HepG2 (cell line): Measurements from ENCODE around the gene CACNA1G. TPM values are rescaled to one million over a fixed set of nuclear protein-coding genes. Genes with fewer than 3 reads are reported as not detected.

Experiments
- ATAC-seq: fragments of 200-7000 bp; cut with Tn5 transposase; 3 replicates; pipeline ENCODE4 v1.9.1; 2020; ENCODE audit warnings: mild to moderate bottlenecking, moderate library complexity
- BruUV-seq: library from RNA; stranded (reverse); fragments of 400-500 nt; replicated peaks from 2 replicates; lab custom pipeline; 2021; lab: Mats Ljungman, UMichigan
- CTCF ChIA-PET: fragments of 300-600 bp; formaldehyde crosslinking; extraction: SDS; loops from one replicate; lab custom pipeline; 2021; ENCODE audit warnings: low total read pairs, inconsistent platforms, low intra/inter-chr PET ratio; lab: Yijun Ruan, JAX
- POLR2A ChIA-PET: fragments of 350-600 bp; sonication (Branson Sonifier 250); formaldehyde crosslinking; loops from one replicate; lab custom pipeline; 2020; ENCODE audit warnings: antibody characterized with exemption, inconsistent platforms; lab: Yijun Ruan, JAX
- DNase-seq: peaks from one replicate; pipeline ENCODE4 v3.0.0-alpha.2; 2015; ENCODE audit warnings: low spot score
- FAIRE-seq: peaks from 3 replicates; lab custom pipeline; 2011; peaks lifted over from hg19 to GRCh38; lab: Jason Lieb, UNC
- H2AFZ ChIP-seq: one replicate; pipeline ENCODE4 v1.6.1; 2011; ENCODE audit warnings: low read length, inconsistent platforms
- H3K27ac ChIP-seq: fragments of 300-600 bp; 3 replicates; pipeline ENCODE4 v1.8.0; 2011; ENCODE audit warnings: mixed run types, mild to moderate bottlenecking, mixed read lengths, low read length, inconsistent platforms; ENCODE audit not compliant: insufficient read depth; ENCODE audit errors: extremely low read length
- H3K27me3 ChIP-seq, 2 experiments: fragments of 200-600 bp in 1 of 2; 2 replicates in 1 of 2; 3 replicates in 1 of 2; pipeline versions ENCODE4 v1.6.0 to v1.8.0; 2011; ENCODE audit warnings: low read length in 2 of 2, mild to moderate bottlenecking in 2 of 2, moderate library complexity in 2 of 2, inconsistent platforms in 1 of 2; ENCODE audit not compliant: insufficient read depth in 2 of 2, control insufficient read depth in 1 of 2
- H3K36me3 ChIP-seq, 2 experiments: fragments of 200-600 bp in 1 of 2; replicated peaks in 1 of 2; 2 replicates in 1 of 2; 3 replicates in 1 of 2; pipeline versions ENCODE4 v1.5.1 to v1.8.0; 2011; ENCODE audit warnings: low read length in 2 of 2, inconsistent platforms in 1 of 2; ENCODE audit not compliant: insufficient read depth in 2 of 2, control insufficient read depth in 1 of 2
- H3K4me1 ChIP-seq: 2 replicates; pipeline ENCODE4 v1.5.1; 2012; ENCODE audit warnings: low read length, inconsistent platforms; ENCODE audit not compliant: insufficient read depth
- H3K4me2 ChIP-seq: 2 replicates; pipeline ENCODE4 v1.6.0; 2011; ENCODE audit warnings: low read depth, low read length, inconsistent platforms
- H3K4me3 ChIP-seq, 3 experiments: fragments of 200-600 bp in 1 of 3; sonication (generic), shearing (Covaris generic) in 1 of 3; replicated peaks in 1 of 3; 2 replicates each; pipeline ENCODE4 v1.5.1; 2011 to 2016; ENCODE audit warnings: low read length in 3 of 3, inconsistent platforms in 2 of 3, low read depth in 2 of 3, mild to moderate bottlenecking in 2 of 3, control low read depth in 1 of 3, mixed read lengths in 1 of 3; ENCODE audit not compliant: insufficient read depth in 1 of 3
- H3K79me2 ChIP-seq: one replicate; pipeline ENCODE4 v1.6.1; 2011; ENCODE audit warnings: low read length, inconsistent platforms; ENCODE audit not compliant: insufficient read depth
- H3K9ac ChIP-seq: 2 replicates; pipeline ENCODE4 v1.6.0; 2011; ENCODE audit warnings: mild to moderate bottlenecking, low read depth, low read length, inconsistent platforms; ENCODE audit not compliant: insufficient read depth
- H3K9me3 ChIP-seq: 2 replicates; pipeline ENCODE4 v1.5.1; 2012; ENCODE audit warnings: mild to moderate bottlenecking, low read length
- H4K20me1 ChIP-seq: 2 replicates; pipeline ENCODE4 v1.6.0; 2011; ENCODE audit warnings: inconsistent platforms, mild to moderate bottlenecking, low read length, moderate library complexity; ENCODE audit not compliant: insufficient read depth
- AKAP8 ChIP-seq: sonication (generic); formaldehyde crosslinking; IDR thresholded peaks from 2 replicates; pipeline ENCODE4 v1.5.1; 2020; ENCODE audit warnings: mild to moderate bottlenecking, missing genetic modification reagents
- CBFB ChIP-seq: sonication (generic); formaldehyde crosslinking; IDR thresholded peaks from 2 replicates; pipeline ENCODE4 v1.4.0; 2020; ENCODE audit warnings: missing genetic modification reagents
- ELF3 ChIP-seq: IDR thresholded peaks from 2 replicates; pipeline ENCODE4 v1.6.1; 2016; ENCODE audit warnings: missing genetic modification reagents, missing compliant biosample characterization
- GPN1 ChIP-seq: sonication (generic); formaldehyde crosslinking; IDR thresholded peaks from 2 replicates; pipeline ENCODE4 v1.5.1; 2020; ENCODE audit warnings: missing genetic modification reagents, borderline replicate concordance
- HDAC2 ChIP-seq: sonication (generic); formaldehyde crosslinking; IDR thresholded peaks from 2 replicates; pipeline ENCODE4 v1.4.0; 2020; ENCODE audit warnings: missing genetic modification reagents
- MXI1 ChIP-seq: IDR thresholded peaks from 3 replicates; pipeline ENCODE4 v1.6.1; 2012; ENCODE audit warnings: low read depth, low read length, inconsistent platforms, borderline replicate concordance
- NAIF1 ChIP-seq: sonication (generic); formaldehyde crosslinking; IDR thresholded peaks from 2 replicates; pipeline ENCODE4 v1.5.0; 2020; ENCODE audit warnings: mild to moderate bottlenecking, missing genetic modification reagents, borderline replicate concordance
- NR2F1 ChIP-seq, 2 experiments: fragments of 450-650 bp in 1 of 2; formaldehyde crosslinking in 1 of 2; IDR thresholded peaks; 2 replicates each; pipeline versions ENCODE4 v1.5.0 to v1.6.1; 2016 to 2020; ENCODE audit warnings: mild to moderate bottlenecking in 1 of 2, missing compliant biosample characterization in 1 of 2, missing genetic modification reagents in 1 of 2, moderate library complexity in 1 of 2
- NR2F6 ChIP-seq, 2 experiments: IDR thresholded peaks; 2 replicates each; pipeline ENCODE4 v1.6.1; 2016; ENCODE audit warnings: antibody characterized with exemption in 1 of 2, mild to moderate bottlenecking in 1 of 2
- RAD51 ChIP-seq: fragments of 450-650 bp; IDR thresholded peaks from 2 replicates; pipeline ENCODE4 v1.6.1; 2016; ENCODE audit warnings: borderline replicate concordance
- RXRB ChIP-seq: IDR thresholded peaks from 2 replicates; pipeline ENCODE4 v1.6.1; 2016; ENCODE audit warnings: borderline replicate concordance, missing genetic modification reagents, missing compliant biosample characterization
- ZNF563 ChIP-seq: sonication (generic); formaldehyde crosslinking; IDR thresholded peaks from 2 replicates; pipeline ENCODE4 v1.8.0; 2022; ENCODE audit warnings: mild to moderate bottlenecking, moderate library complexity, missing genetic modification reagents
- WGBS: methylation state at CpG from one replicate; pipeline ENCODE4 v1.1.6; 2017; ENCODE audit warnings: low lambda C conversion rate; 5-methylcytosine and 5-hydroxymethylcytosine counted together
- in situ Hi-C: cut with HindIII; loops from 2 replicates; pipeline ENCODE4 v1.10.0; 2017; ENCODE audit warnings: low pct_unique_long_range_greater_than_20kb; ENCODE audit not compliant: extremely low pct_ligation_motif_present
- intact Hi-C: fragments of 100-400 bp; cut with micrococcal nuclease; formaldehyde crosslinking; loops from one replicate; pipeline ENCODE4 v1.10.0; 2022; ENCODE audit not compliant: unreplicated experiment
- polyA plus RNA-seq, 8 experiments: library from polyadenylated mRNA; depleted of rRNA in 3 of 8; stranded (reverse) in 7 of 8; unstranded in 1 of 8; fragments of >200 nt; fragmentation: Illumina TruSeq in 4 of 8; extraction: Trizol in 4 of 8; gene quantifications; 2 replicates each; pipeline versions ENCODE4 v1.2.1 to v1.2.3, GENCODE V29; 2011 to 2016; ENCODE audit warnings: low read depth in 4 of 8, missing spikeins in 1 of 8, mixed read lengths in 1 of 8; ENCODE audit not compliant: insufficient read depth in 1 of 8
- total RNA-seq, 5 experiments: library from RNA; depleted of rRNA; stranded (reverse); fragments of >200 nt; fragmentation: Illumina TruSeq; extraction: Trizol; gene quantifications; 2 replicates each; pipeline ENCODE4 v1.2.3, GENCODE V29; 2016; ENCODE audit warnings: low read depth in 1 of 5
- TF ChIP-seq, protein P1 (sequence below): sonication (generic); formaldehyde crosslinking; IDR thresholded peaks from 2 replicates; pipeline ENCODE4 v1.4.0; 2020; ENCODE audit warnings: mild to moderate bottlenecking, low read depth, missing genetic modification reagents
- TF ChIP-seq, protein P2 (sequence below): sonication (generic); formaldehyde crosslinking; IDR thresholded peaks from 2 replicates; pipeline ENCODE4 v1.4.0; 2020; ENCODE audit warnings: low read depth, mild to moderate bottlenecking, missing genetic modification reagents

The CACNA1G gene
- total and polyA plus RNA-seq, 2 of the 13 experiments (the other 11 are each of a cell fraction or from before 2014, with no cell fraction given), result 0.02 TPM; not detected in 1

DNA sequence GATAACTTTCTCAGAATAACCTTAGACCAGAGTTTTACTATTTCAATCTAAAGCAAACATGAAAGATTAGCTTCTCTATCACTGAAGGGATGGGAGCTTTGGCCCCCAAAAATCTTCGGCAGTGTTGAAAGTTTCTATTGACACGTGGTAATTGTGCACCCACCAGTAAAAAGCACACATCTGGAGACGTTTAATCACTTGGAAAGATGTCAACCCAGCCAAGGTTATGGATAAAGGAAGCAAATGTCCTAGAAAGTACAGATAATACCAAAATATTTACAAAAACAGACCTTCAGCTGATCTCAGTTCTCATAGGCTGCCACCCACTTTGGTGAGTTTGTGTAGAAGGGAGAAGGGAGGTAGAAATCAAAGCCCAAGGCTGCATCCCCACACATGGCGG, 47.0 kb upstream of the CACNA1G start:
- Histone ChIP-seq H3K4me2 (no peak overlapping the region), H3K4me3 (no peak overlapping the region), H3K27me3 (peaks cover 0 to 8% of the 10 kb centered on the region in 2 experiments; a peak in 1 of 5 replicates), H3K4me1 (peaks cover 49% of the 10 kb centered on the region), H4K20me1 (no peaks in the 10 kb centered on the region), H3K79me2 (no peaks in the 10 kb centered on the region), H3K9me3 (no peaks in the 10 kb centered on the region), H3K9ac (no peak overlapping the region), H2AFZ (no peak overlapping the region), H3K36me3 (no peaks in the 10 kb centered on the region), H3K27ac (no peak overlapping the region)
- in situ Hi-C loops (no loop called here), intact Hi-C loops (no loop called here)
- no TSS peak for BruUV-seq
- ChIA-PET CTCF (no interaction called here), POLR2A (no interaction called here)
- WGBS, result 38% methylated on average over 4 of the region's 4 CpGs
- ATAC-seq (no peak), FAIRE-seq (no peak), DNase-seq (no peak)
- TF ChIP-seq GPN1 (CRISPR knock-in tag) (no peak), CBFB (no peak), AKAP8 (CRISPR knock-in tag) (no peak), MXI1 (no peak), RAD51 (no peak)
- TF ChIP-seq, protein P1, sequence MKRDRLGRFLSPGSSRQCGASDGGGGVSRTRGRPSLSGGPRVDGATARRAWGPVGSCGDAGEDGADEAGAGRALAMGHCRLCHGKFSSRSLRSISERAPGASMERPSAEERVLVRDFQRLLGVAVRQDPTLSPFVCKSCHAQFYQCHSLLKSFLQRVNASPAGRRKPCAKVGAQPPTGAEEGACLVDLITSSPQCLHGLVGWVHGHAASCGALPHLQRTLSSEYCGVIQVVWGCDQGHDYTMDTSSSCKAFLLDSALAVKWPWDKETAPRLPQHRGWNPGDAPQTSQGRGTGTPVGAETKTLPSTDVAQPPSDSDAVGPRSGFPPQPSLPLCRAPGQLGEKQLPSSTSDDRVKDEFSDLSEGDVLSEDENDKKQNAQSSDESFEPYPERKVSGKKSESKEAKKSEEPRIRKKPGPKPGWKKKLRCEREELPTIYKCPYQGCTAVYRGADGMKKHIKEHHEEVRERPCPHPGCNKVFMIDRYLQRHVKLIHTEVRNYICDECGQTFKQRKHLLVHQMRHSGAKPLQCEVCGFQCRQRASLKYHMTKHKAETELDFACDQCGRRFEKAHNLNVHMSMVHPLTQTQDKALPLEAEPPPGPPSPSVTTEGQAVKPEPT, result no peak

DNA sequence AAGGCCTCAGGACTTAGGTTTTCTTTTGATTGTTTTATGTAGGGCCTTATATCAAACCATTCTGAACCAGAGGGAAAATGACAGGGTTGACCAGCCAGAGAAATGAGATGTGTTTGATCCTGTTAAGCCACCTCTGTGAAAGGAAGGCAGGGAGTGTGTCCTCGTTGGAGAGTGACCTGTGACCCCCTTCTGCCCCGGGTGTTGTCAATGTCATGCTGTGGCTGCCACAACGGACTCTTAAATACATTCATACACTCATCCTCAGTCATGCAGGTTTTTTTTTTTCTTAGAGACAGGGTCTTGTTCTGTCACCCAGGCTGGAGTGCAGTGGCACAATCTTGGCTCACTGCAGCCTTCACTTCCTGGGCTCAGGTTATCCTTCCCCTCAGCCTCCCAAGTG, 46.1 kb upstream of the CACNA1G start:
- in situ Hi-C loops (no loop called here), intact Hi-C loops (no loop called here)
- ChIA-PET POLR2A (interaction anchor here (1.8 kb wide), 1 partner anchor 11 kb away, joined by 4 read pairs; no protein-coding TSS in a partner anchor), CTCF (no interaction called here)
- FAIRE-seq (no peak), DNase-seq (no peak), ATAC-seq (no peak)
- Histone ChIP-seq H3K4me2 (no peak overlapping the region; the same call in 1 of the 2 replicates), H3K4me1 (peaks cover 58% of the 10 kb centered on the region), H3K4me3 (no peak overlapping the region), H4K20me1 (no peaks in the 10 kb centered on the region), H3K27ac (no peak overlapping the region), H3K9ac (no peak overlapping the region), H3K79me2 (no peaks in the 10 kb centered on the region), H3K36me3 (no peaks in the 10 kb centered on the region), H3K27me3 (peaks cover 0 to 8% of the 10 kb centered on the region in 2 experiments; a peak in 1 of 5 replicates), H2AFZ (no peak overlapping the region), H3K9me3 (no peaks in the 10 kb centered on the region)
- 2% methylated on average over 3 of the region's 3 CpGs for WGBS
- no TSS peak for BruUV-seq
- peak in 1 of 2 experiments; percentile 61; a peak in 1 of 4 replicates for TF ChIP-seq NR2F1 (CRISPR knock-in tag; IDR thresholded peaks at IDR 0.05)
- no peak for TF ChIP-seq ELF3 (CRISPR knock-in tag)
- TF ChIP-seq RXRB (CRISPR knock-in tag), result peak; percentile 14; the same call in 1 of the 2 replicates
- no peak for TF ChIP-seq NAIF1 (CRISPR knock-in tag)
- TF ChIP-seq HDAC2 (CRISPR knock-in tag), result 0 out of 2 replicates have a peak, but pooled peaks have one; percentile 4
- TF ChIP-seq NR2F6 (IDR thresholded peaks at IDR 0.05), result peak; percentile 45
- TF ChIP-seq NR2F6 (CRISPR knock-in tag; IDR thresholded peaks at IDR 0.05), result peak; percentile 55
- peak; percentile 93 for TF ChIP-seq ZNF563 (CRISPR knock-in tag)
- TF ChIP-seq, protein P2, sequence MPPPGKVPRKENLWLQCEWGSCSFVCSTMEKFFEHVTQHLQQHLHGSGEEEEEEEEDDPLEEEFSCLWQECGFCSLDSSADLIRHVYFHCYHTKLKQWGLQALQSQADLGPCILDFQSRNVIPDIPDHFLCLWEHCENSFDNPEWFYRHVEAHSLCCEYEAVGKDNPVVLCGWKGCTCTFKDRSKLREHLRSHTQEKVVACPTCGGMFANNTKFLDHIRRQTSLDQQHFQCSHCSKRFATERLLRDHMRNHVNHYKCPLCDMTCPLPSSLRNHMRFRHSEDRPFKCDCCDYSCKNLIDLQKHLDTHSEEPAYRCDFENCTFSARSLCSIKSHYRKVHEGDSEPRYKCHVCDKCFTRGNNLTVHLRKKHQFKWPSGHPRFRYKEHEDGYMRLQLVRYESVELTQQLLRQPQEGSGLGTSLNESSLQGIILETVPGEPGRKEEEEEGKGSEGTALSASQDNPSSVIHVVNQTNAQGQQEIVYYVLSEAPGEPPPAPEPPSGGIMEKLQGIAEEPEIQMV (CRISPR knock-in tag), result no peak
